GM12875 (cell line): ENCODE data around the gene NMU.
"Not testable (repeated sequence)": the region's sequence is repeated elsewhere in the genome, so short reads cannot be mapped to it uniquely, and the experiment has no call there.

Experiments
- H3K4me3 ChIP-seq: one replicate; pipeline ENCODE4 v1.5.1; 2011; ENCODE audit warnings: low read depth, low read length, control low read depth
- CTCF ChIP-seq: IDR thresholded peaks from 2 replicates; pipeline ENCODE4 v1.5.1; 2011; ENCODE audit warnings: low read depth, mild to moderate bottlenecking, control low read depth, inconsistent platforms, low read length, moderate library complexity, borderline replicate concordance; ENCODE audit not compliant: insufficient read depth

Gene NMU

DNA sequence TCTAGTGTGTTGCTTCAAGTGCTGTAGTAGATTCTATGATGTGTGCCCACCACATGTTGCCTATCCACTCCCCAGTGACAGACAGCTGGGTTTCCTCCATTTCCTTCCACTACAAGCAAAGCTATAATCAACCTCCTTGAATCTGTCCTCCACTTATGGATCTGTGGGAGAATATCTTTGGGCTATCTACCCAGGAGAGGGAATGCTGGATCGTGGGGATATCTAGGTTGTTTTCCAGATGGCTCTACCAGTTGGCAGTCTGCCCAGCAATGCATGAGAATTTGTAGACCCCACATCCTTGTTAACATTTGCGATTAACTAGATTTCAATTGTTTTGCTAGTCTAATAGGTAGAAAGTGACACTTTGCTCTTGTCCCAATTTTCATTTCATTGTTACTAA lies 10.3 kb downstream of the NMU start:
- no peak for TF ChIP-seq CTCF
- no peak overlapping the region for H3K4me3 ChIP-seq

DNA sequence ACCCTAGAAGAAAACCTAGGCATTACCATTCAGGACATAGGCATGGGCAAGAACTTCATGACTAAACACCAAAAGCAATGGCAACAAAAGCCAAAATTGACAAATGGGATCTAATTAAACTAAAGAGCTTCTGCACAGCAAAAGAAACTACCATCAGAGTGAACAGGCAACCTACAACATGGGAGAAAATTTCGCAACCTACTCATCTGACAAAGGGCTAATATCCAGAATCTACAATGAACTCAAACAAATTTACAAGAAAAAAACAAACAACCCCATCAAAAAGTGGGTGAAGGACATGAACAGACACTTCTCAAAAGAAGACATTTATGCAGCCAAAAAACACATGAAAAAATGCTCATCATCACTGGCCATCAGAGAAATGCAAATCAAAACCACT lies 12.0 kb downstream of the NMU start:
- not testable (repeated sequence) for H3K4me3 ChIP-seq

DNA sequence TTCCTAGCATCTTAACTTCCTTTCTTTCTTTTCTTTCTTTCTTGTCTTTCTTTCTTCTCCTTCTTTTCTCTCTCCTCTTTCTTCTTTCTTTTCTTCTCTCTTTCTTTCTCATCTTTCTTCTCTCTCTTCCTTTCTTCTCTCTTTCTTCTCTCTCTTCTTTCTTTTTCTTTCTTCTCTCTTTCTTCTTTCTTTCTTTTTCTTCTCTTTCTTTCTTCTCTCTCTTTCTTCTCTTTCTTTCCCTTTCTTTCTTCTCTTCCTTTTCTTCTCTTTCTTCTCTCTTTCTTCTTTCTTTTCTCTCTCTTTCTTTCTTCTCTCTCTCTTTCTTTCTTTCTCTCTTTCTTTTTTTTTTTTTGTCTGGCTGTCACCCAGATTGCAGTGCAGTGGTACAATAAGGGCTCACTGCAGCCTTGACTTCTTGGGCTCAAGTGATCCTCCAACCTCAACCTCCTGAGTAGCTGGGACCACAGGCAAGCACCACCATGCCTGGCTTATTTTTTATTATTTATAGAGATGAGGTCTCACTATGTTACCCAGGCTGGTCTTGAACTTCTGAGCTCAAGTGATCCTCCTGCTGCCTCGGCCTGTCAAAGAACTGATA lies 17.5 kb downstream of the NMU start:
- no peak for TF ChIP-seq CTCF
- no peak overlapping the region for H3K4me3 ChIP-seq

- no peak for TF ChIP-seq CTCF
- H3K4me3 ChIP-seq = no peak overlapping the region
Measured at GRCh38 chr4:55617587-55618197, 18.4 kb downstream of the NMU start.

- TF ChIP-seq CTCF = no peak
- no peak overlapping the region for H3K4me3 ChIP-seq
Measured at GRCh38 chr4:55615008-55615407, 21.1 kb downstream of the NMU start.

DNA sequence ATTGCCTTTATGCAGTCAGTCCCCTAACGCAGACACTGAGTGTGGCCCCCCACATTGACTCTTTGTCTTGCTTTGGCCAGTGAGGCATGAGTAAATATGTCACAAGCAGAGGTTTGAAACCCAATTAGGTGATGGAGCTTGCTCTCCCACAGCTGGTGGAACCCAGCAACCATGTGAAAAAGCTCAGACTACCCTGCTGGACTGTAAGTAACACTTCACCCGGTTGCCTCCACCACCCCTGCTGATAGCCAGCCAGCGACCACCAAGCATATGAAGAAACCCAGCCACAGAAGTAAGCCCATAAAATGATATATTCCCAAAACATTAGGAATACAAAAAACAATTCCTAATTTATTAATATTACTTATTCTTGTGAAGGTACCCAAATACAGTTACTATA lies 22.5 kb downstream of the NMU start:
- TF ChIP-seq CTCF = no peak
- H3K4me3 ChIP-seq = no peak overlapping the region

DNA sequence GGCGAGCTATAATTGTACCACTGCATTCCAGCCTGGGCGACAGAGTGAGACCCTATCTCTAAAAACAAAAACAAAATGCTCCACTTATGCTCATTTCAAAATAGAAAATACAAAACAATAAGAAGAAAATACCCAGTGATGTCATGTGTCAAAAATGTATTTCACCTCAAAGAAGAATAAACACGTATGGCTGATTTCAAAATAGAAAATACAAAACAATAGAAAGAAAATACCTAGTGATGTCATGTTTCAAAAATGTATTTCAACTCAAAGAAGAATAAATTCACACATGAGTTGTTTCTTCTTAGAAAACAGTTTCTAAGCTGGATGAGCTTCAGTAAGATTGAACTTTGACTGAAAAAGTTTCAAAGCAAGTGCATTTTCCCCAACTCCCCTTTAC lies 23.8 kb downstream of the NMU start:
- H3K4me3 ChIP-seq = no peak overlapping the region
- no peak for TF ChIP-seq CTCF

DNA sequence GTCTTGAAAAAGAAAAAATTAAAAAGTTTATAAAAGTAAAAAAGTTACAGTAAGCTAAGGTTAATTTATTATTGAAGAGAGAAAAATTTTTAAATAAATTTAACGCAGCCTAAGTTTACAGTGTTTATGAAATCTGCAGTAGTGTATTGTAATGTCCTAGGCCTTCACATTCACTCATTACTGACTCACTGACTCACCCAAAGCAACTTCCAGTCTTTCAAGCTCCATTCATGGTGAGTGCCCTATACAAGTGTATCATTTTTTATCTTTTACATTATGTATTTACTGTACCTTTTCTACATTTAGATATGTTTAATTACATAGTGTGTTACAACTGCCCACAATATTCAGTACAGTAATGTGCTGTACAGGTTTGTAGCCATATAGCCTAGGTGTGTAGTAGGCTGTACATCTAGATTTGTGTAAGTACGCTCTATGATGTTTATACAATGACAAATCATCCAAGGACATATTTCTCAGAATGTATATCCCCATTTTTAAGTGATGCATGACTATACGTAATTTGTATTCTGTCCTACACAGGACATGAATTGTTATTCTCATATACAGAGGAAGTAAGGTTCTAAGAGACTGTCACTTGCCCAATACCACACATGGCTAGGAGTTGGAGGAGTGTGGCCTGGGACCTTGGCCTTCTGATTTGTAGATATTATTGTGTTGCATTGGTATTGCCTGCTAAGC lies 24.6 kb downstream of the NMU start:
- TF ChIP-seq CTCF = no peak

More for the DNA sequence above, 24.6 kb downstream of the NMU start:
- H3K4me3 ChIP-seq = no peak overlapping the region
